Hippocampal formation (tissue), 2 donors: ENCODE data around the gene THEM4.
"Not testable (repeated sequence)": the region's sequence is repeated elsewhere in the genome, so short reads cannot be mapped to it uniquely, and the experiment has no call there.

ENCODE experiments used
- DNase-seq, 2 donors: peaks; one replicate each; lab custom pipeline; 2025; lab: John Stamatoyannopoulos, UW

Gene THEM4

GRCh38 chr1:151893176-151893924 lies 16.0 kb downstream of the THEM4 start:
- no peak for DNase-seq

GRCh38 chr1:151892190-151892589 lies 17.1 kb downstream of the THEM4 start:
- DNase-seq = no peak

- DNase-seq = no peak
These were observed 17.8 kb downstream of the THEM4 start for GRCh38 chr1:151891512-151891911.

GRCh38 chr1:151888972-151889570 lies 20.2 kb downstream of the THEM4 start:
- DNase-seq = no peak

- DNase-seq = no peak
These were observed 22.3 kb downstream of the THEM4 start for GRCh38 chr1:151887028-151887427.

GRCh38 chr1:151885479-151885878 lies 23.8 kb downstream of the THEM4 start:
- no peak for DNase-seq

- not testable (repeated sequence) for DNase-seq
These were observed 24.4 kb downstream of the THEM4 start for GRCh38 chr1:151884879-151885278.

- DNase-seq = not testable (repeated sequence)
These were observed 24.9 kb downstream of the THEM4 start for GRCh38 chr1:151884445-151884844.

GRCh38 chr1:151883898-151884297 lies 25.4 kb downstream of the THEM4 start:
- not testable (repeated sequence) for DNase-seq

- not testable (repeated sequence) for DNase-seq
These were observed 26.4 kb downstream of the THEM4 start for GRCh38 chr1:151882918-151883317.

GRCh38 chr1:151882466-151882865 lies 26.8 kb downstream of the THEM4 start:
- DNase-seq = no peak

GRCh38 chr1:151881479-151881878 lies 27.8 kb downstream of the THEM4 start:
- peak in 1 of 2 donors; percentile 42 for DNase-seq

GRCh38 chr1:151875419-151876097 lies 33.8 kb downstream of the THEM4 start:
- DNase-seq = no peak

- not testable (repeated sequence) for DNase-seq
These were observed 36.5 kb downstream of the THEM4 start for GRCh38 chr1:151872776-151873175.

GRCh38 chr1:151871284-151872030 lies 37.9 kb downstream of the THEM4 start:
- DNase-seq = no peak

GRCh38 chr1:151868486-151868885 lies 40.8 kb downstream of the THEM4 start:
- DNase-seq = peak in 1 of 2 donors; percentile 37

GRCh38 chr1:151867765-151868411 lies 41.4 kb downstream of the THEM4 start:
- DNase-seq = no peak

- no peak for DNase-seq
These were observed 42.0 kb downstream of the THEM4 start for GRCh38 chr1:151867321-151867720.

GRCh38 chr1:151864411-151864810 lies 44.9 kb downstream of the THEM4 start:
- DNase-seq = no peak

- DNase-seq = no peak
These were observed 46.7 kb downstream of the THEM4 start for GRCh38 chr1:151862604-151863003.

GRCh38 chr1:151860504-151861187 lies 48.7 kb downstream of the THEM4 start:
- no peak for DNase-seq
